Fibroblast of lung (primary cell): Measurements from ENCODE around the gene UNC79. TPM values are rescaled to one million over a fixed set of nuclear protein-coding genes. Genes with fewer than 3 reads are reported as not detected.

ENCODE experiments used
- DNase-seq, 2 donors: peaks; one replicate each; pipeline versions ENCODE4 v3.0.0 to v3.0.0-alpha.2; 2010; ENCODE audit warnings: low read depth in 2 of 2
- H2AFZ ChIP-seq: 2 replicates; pipeline ENCODE4 v1.5.1; 2012; ENCODE audit warnings: low read length, control low read depth, inconsistent platforms
- H3K27ac ChIP-seq: 2 replicates; pipeline ENCODE4 v1.5.1; 2011; ENCODE audit warnings: low read length, control low read depth; ENCODE audit not compliant: insufficient read depth
- H3K27me3 ChIP-seq: 2 replicates; pipeline ENCODE4 v1.5.1; 2011; ENCODE audit warnings: mild to moderate bottlenecking, low read length; ENCODE audit not compliant: control insufficient read depth, insufficient read depth
- H3K36me3 ChIP-seq: 2 replicates; pipeline ENCODE4 v1.5.1; 2011; ENCODE audit warnings: low read length; ENCODE audit not compliant: control insufficient read depth, insufficient read depth
- H3K4me1 ChIP-seq: 2 replicates; pipeline ENCODE4 v1.5.1; 2011; ENCODE audit warnings: low read length; ENCODE audit not compliant: control insufficient read depth, insufficient read depth; ENCODE audit errors: extremely low read depth
- H3K4me2 ChIP-seq: 2 replicates; pipeline ENCODE4 v1.5.1; 2011; ENCODE audit warnings: low read length, control low read depth; ENCODE audit not compliant: insufficient read depth; ENCODE audit errors: extremely low read depth
- H3K4me3 ChIP-seq, 4 experiments: fragments of 200-600 bp in 1 of 4; sonication (generic) in 1 of 4; replicated peaks in 1 of 4; 2 replicates each; pipeline ENCODE4 v1.5.1; 2011 to 2016; ENCODE audit warnings: low read length in 4 of 4, low read depth in 3 of 4, mild to moderate bottlenecking in 3 of 4, control low read depth in 2 of 4, inconsistent platforms in 1 of 4, mixed read lengths in 1 of 4; ENCODE audit not compliant: insufficient read depth in 1 of 4; ENCODE audit errors: control extremely low read depth in 1 of 4
- H3K79me2 ChIP-seq: 2 replicates; pipeline ENCODE4 v1.5.1; 2012; ENCODE audit warnings: mild to moderate bottlenecking, low read length, inconsistent platforms; ENCODE audit not compliant: control insufficient read depth, insufficient read depth
- H3K9ac ChIP-seq: 2 replicates; pipeline ENCODE4 v1.5.1; 2011; ENCODE audit warnings: mild to moderate bottlenecking, low read length, control low read depth; ENCODE audit not compliant: insufficient read depth
- H3K9me3 ChIP-seq: 2 replicates; pipeline ENCODE4 v1.5.1; 2012; ENCODE audit warnings: low read depth, low read length; ENCODE audit not compliant: control insufficient read depth, insufficient read depth
- H4K20me1 ChIP-seq: 2 replicates; pipeline ENCODE4 v1.5.1; 2011; ENCODE audit warnings: low read length; ENCODE audit not compliant: control insufficient read depth, insufficient read depth; ENCODE audit errors: extremely low read depth
- EZH2 ChIP-seq: IDR thresholded peaks from 2 replicates; pipeline ENCODE4 v1.5.1; 2012; ENCODE audit warnings: low read length, control low read depth, mild to moderate bottlenecking; ENCODE audit errors: missing control alignments
- polyA plus RNA-seq, 2 donors: library from polyadenylated mRNA; depleted of rRNA in 1 of 2; stranded (reverse) in 1 of 2; unstranded in 1 of 2; fragments of >200 nt; gene quantifications; 2 replicates each; pipeline ENCODE4 v1.2.1, GENCODE V29; 2011 to 2012; ENCODE audit warnings: missing spikeins in 1 of 2
- total RNA-seq: library from RNA; depleted of rRNA; stranded (reverse); fragments of >200 nt; gene quantifications from 2 replicates; pipeline ENCODE4 v1.2.1, GENCODE V29; 2014
- TF ChIP-seq, protein P1 (sequence below), 2 donors: IDR thresholded peaks in 1 of 2; conservative IDR thresholded peaks in 1 of 2; 1 replicate in 1 of 2; 2 replicates in 1 of 2; pipeline ENCODE4 v1.5.1; 2011 to 2012; ENCODE audit warnings: low read length in 2 of 2, control low read depth in 1 of 2, inconsistent platforms in 1 of 2, low read depth in 1 of 2, mild to moderate bottlenecking in 1 of 2

UNC79 gene
- total and polyA plus RNA-seq, 2 donors (not counting 1 experiment from before 2014, with no cell fraction given) = 0.02 to 0.17 TPM

DNA sequence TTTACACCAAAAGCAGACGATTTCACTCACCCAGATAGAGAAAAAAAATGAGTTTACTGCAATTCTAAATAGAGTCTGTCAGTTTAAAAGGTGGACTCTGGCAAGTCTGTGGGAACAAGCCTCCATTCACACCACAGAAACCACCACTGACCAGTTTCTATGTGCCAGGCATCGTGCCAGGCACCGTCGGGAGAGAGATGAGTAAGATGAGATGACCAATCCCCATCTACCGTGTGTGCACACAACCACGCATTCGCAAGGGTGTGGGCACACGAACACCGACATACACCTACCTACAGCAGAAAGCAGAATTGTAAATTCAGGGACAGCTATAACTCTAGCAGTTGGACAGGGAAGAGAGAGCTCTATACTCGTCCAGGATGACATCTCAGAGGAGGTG is 299.3 kb downstream of the UNC79 start:
- TF ChIP-seq, protein P1, sequence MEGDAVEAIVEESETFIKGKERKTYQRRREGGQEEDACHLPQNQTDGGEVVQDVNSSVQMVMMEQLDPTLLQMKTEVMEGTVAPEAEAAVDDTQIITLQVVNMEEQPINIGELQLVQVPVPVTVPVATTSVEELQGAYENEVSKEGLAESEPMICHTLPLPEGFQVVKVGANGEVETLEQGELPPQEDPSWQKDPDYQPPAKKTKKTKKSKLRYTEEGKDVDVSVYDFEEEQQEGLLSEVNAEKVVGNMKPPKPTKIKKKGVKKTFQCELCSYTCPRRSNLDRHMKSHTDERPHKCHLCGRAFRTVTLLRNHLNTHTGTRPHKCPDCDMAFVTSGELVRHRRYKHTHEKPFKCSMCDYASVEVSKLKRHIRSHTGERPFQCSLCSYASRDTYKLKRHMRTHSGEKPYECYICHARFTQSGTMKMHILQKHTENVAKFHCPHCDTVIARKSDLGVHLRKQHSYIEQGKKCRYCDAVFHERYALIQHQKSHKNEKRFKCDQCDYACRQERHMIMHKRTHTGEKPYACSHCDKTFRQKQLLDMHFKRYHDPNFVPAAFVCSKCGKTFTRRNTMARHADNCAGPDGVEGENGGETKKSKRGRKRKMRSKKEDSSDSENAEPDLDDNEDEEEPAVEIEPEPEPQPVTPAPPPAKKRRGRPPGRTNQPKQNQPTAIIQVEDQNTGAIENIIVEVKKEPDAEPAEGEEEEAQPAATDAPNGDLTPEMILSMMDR (conservative IDR thresholded peaks at IDR 0.05 in 1 of 2, IDR thresholded peaks at IDR 0.05 in 1 of 2; ENCODE audit: low read depth in 1 of 2, low read length in 2 of 2) = no peak
- no peak for DNase-seq
- H3K79me2 ChIP-seq = no peaks in the 10 kb centered on the region
- no peak overlapping the region for H3K27ac ChIP-seq
- H3K36me3 ChIP-seq = no peaks in the 10 kb centered on the region
- no peak overlapping the region for H3K9ac ChIP-seq
- no peaks in the 10 kb centered on the region for H4K20me1 ChIP-seq
- no peak overlapping the region for H3K4me2 ChIP-seq
- H3K4me1 ChIP-seq = no peaks in the 10 kb centered on the region
- H2AFZ ChIP-seq = no peak overlapping the region
- no peaks in the 10 kb centered on the region for H3K27me3 ChIP-seq
- H3K4me3 ChIP-seq = no peak overlapping the region
- H3K9me3 ChIP-seq = no peaks in the 10 kb centered on the region

DNA sequence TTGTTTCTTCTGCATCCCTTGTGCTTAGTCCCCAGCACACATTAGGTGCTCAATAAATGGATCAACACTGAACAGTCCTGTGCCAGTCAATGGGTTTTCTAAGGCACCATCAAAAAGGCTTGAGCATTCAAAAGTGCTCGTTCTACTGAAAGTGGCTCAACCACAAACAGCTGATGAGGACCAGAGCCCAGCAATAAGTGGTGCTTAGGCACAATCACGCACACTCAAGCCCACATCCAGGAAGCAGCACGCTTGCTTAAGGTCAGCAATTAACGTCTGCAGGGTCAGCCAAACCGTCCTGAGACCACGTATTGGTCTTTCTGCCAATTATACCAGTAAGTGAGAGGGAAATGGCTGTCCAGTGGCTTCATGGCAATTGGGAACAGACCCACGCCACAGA is 301.0 kb downstream of the UNC79 start:
- no peaks in the 10 kb centered on the region for H3K4me1 ChIP-seq
- no peaks in the 10 kb centered on the region for H4K20me1 ChIP-seq
- H3K9me3 ChIP-seq = no peaks in the 10 kb centered on the region
- H3K36me3 ChIP-seq = no peaks in the 10 kb centered on the region
- H2AFZ ChIP-seq = no peak overlapping the region
- H3K9ac ChIP-seq = no peak overlapping the region
- H3K27ac ChIP-seq = no peak overlapping the region
- H3K79me2 ChIP-seq = no peaks in the 10 kb centered on the region
- no peak for DNase-seq
- H3K4me3 ChIP-seq = no peak overlapping the region
- TF ChIP-seq, protein P1 (conservative IDR thresholded peaks at IDR 0.05 in 1 of 2, IDR thresholded peaks at IDR 0.05 in 1 of 2; ENCODE audit: low read depth in 1 of 2, low read length in 2 of 2) = no peak
- no peak for TF ChIP-seq EZH2
- no peaks in the 10 kb centered on the region for H3K27me3 ChIP-seq
- no peak overlapping the region for H3K4me2 ChIP-seq

DNA sequence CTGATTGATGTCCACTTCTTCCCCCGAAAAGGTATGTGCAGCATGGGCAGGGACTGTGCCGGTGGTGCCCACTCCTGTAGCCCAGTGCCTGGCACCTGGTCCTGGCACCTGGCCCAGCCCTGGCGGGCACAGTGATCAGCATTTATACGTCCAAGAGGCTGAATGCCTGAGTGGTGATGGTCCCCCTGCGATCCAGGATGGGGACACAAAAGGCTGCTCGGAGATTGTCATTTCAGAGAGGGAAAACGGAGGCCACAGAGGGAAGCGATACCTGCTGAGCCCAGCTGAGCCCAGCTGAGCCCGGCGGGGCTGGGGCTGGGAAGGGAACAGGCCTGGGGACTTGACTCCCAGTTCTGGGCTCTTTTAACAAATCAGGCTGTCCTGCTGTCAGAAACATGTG is 301.8 kb downstream of the UNC79 start:
- no peak overlapping the region for H3K4me2 ChIP-seq
- no peaks in the 10 kb centered on the region for H3K79me2 ChIP-seq
- H3K27ac ChIP-seq = no peak overlapping the region
- no peaks in the 10 kb centered on the region for H3K9me3 ChIP-seq
- H3K9ac ChIP-seq = no peak overlapping the region
- H3K4me3 ChIP-seq = no peak overlapping the region
- no peaks in the 10 kb centered on the region for H3K4me1 ChIP-seq
- no peak for DNase-seq
- H3K27me3 ChIP-seq = no peaks in the 10 kb centered on the region
- no peak overlapping the region for H2AFZ ChIP-seq
- TF ChIP-seq, protein P1 (conservative IDR thresholded peaks at IDR 0.05 in 1 of 2, IDR thresholded peaks at IDR 0.05 in 1 of 2; ENCODE audit: low read depth in 1 of 2, low read length in 2 of 2) = no peak
- TF ChIP-seq EZH2 = no peak
- no peaks in the 10 kb centered on the region for H4K20me1 ChIP-seq
- no peaks in the 10 kb centered on the region for H3K36me3 ChIP-seq
